Naive thymus-derived CD4-positive, alpha-beta T cell (primary cell): Measurements from ENCODE around the gene CDKAL1. TPM values are rescaled to one million over a fixed set of nuclear protein-coding genes. Genes with fewer than 3 reads are reported as not detected.
A peak's percentile ranks its signal among the peaks of the same experiment; 100 is the strongest.
"Not testable (repeated sequence)": the region's sequence is repeated elsewhere in the genome, so short reads cannot be mapped to it uniquely, and the experiment has no call there.

Experiments
- ATAC-seq: fragments of 150-1000 bp; cut with Tn5 transposase; 2 replicates; pipeline ENCODE4 v1.10.0; 2021; ENCODE audit warnings: mild to moderate bottlenecking, moderate library complexity
- CTCF ChIA-PET: fragments of 350-600 bp; sonication (Branson Sonifier 250); formaldehyde crosslinking; loops from one replicate; lab custom pipeline; 2021; ENCODE audit warnings: antibody characterized with exemption; lab: Charles Lee
- POLR2A ChIA-PET: fragments of 350-600 bp; sonication (Branson Sonifier 250); formaldehyde crosslinking; loops from one replicate; lab custom pipeline; 2021; ENCODE audit warnings: antibody characterized with exemption, inconsistent platforms; lab: Charles Lee
- DNase-seq, 9 donors: peaks; one replicate each; pipeline versions ENCODE4 v3.0.0 to v3.0.0-alpha.2; 2020 to 2022; ENCODE audit warnings: mixed read lengths in 1 of 9
- H3K27ac ChIP-seq: one replicate; pipeline ENCODE4 v1.7.0; 2013; ENCODE audit warnings: mild to moderate bottlenecking, low read depth, low read length, moderate library complexity
- H3K27me3 ChIP-seq, 2 donors: one replicate each; pipeline ENCODE4 v1.7.0; 2013; ENCODE audit warnings: low read length in 2 of 2, mild to moderate bottlenecking in 2 of 2, moderate library complexity in 2 of 2; ENCODE audit not compliant: control insufficient read depth in 2 of 2, insufficient read depth in 2 of 2
- H3K36me3 ChIP-seq, 3 experiments: 1 replicate in 2 of 3; 2 replicates in 1 of 3; pipeline ENCODE4 v1.7.0; 2013; ENCODE audit warnings: low read length in 3 of 3, mild to moderate bottlenecking in 3 of 3, moderate library complexity in 1 of 3; ENCODE audit not compliant: insufficient read depth in 3 of 3, control insufficient read depth in 2 of 3
- H3K4me1 ChIP-seq, 2 donors: one replicate each; pipeline ENCODE4 v1.7.0; 2013; ENCODE audit warnings: low read length in 2 of 2, mild to moderate bottlenecking in 2 of 2, moderate library complexity in 1 of 2; ENCODE audit not compliant: control insufficient read depth in 2 of 2, insufficient read depth in 2 of 2
- H3K4me3 ChIP-seq: 2 replicates; pipeline ENCODE4 v1.7.0; 2013; ENCODE audit warnings: mild to moderate bottlenecking, low read length
- H3K9me3 ChIP-seq, 3 experiments: 1 replicate in 2 of 3; 2 replicates in 1 of 3; pipeline ENCODE4 v1.7.0; 2013; ENCODE audit warnings: low read length in 3 of 3; ENCODE audit not compliant: control insufficient read depth in 2 of 3
- H3K27ac Mint-ChIP-seq, 9 donors: one replicate each; pipeline ENCODE4 v1.8.0; 2020 to 2022; ENCODE audit warnings: mixed read lengths in 9 of 9, mild to moderate bottlenecking in 8 of 9, moderate library complexity in 5 of 9, inconsistent platforms in 2 of 9
- H3K27me3 Mint-ChIP-seq, 5 donors: one replicate each; pipeline ENCODE4 v1.8.0; 2021 to 2022; ENCODE audit warnings: mixed read lengths in 5 of 5, mild to moderate bottlenecking in 1 of 5
- H3K36me3 Mint-ChIP-seq, 5 donors: one replicate each; pipeline ENCODE4 v1.8.0; 2020 to 2022; ENCODE audit warnings: mixed read lengths in 5 of 5, mild to moderate bottlenecking in 3 of 5, inconsistent platforms in 1 of 5
- H3K4me1 Mint-ChIP-seq, 7 donors: one replicate each; pipeline ENCODE4 v1.8.0; 2020 to 2022; ENCODE audit warnings: mixed read lengths in 7 of 7, mild to moderate bottlenecking in 3 of 7, inconsistent platforms in 1 of 7
- H3K4me3 Mint-ChIP-seq, 10 donors: one replicate each; pipeline ENCODE4 v1.8.0; 2020 to 2022; ENCODE audit warnings: mild to moderate bottlenecking in 10 of 10, mixed read lengths in 10 of 10, moderate library complexity in 6 of 10, inconsistent platforms in 2 of 10
- H3K9me3 Mint-ChIP-seq, 11 donors: one replicate each; pipeline ENCODE4 v1.8.0; 2020 to 2022; ENCODE audit warnings: mixed read lengths in 11 of 11, mild to moderate bottlenecking in 4 of 11, inconsistent platforms in 1 of 11, moderate library complexity in 1 of 11
- intact Hi-C, 2 donors: fragments of 100-400 bp; cut with micrococcal nuclease; formaldehyde crosslinking; loops; one replicate each; pipeline ENCODE4 v1.15.1; 2023
- polyA plus RNA-seq, 2 donors: library from polyadenylated mRNA; unstranded; fragments of 300-500 nt; fragmentation: Illumina TruSeq; gene quantifications; one replicate each; pipeline ENCODE4 v1.2.3, GENCODE V29; 2021
- total RNA-seq, 6 experiments: library from RNA in 5 of 6; stranded (reverse) in 5 of 6; gene quantifications; 1 replicate in 5 of 6; 2 replicates in 1 of 6; pipeline ENCODE4 v1.2.3 and lab custom pipeline; 2021 to 2026

The CDKAL1 gene
- total and polyA plus RNA-seq, 7 experiments from 2014 or later: 23.6 to 35.8 (median 29.8) TPM

GRCh38 chr6:20729086-20729485, 194.8 kb downstream of the CDKAL1 start:
- H3K36me3 ChIP-seq: no peaks in the 10 kb centered on the region
- Mint-ChIP-seq H3K9me3 (peaks cover 0 to 3% (median 0%) of the 10 kb centered on the region in 11 donors), H3K4me1 (peaks cover 0 to 30% (median 13%) of the 10 kb centered on the region in 7 donors), H3K27me3 (no peaks in the 10 kb centered on the region), H3K36me3 (peaks cover 5 to 47% (median 39%) of the 10 kb centered on the region in 5 donors), H3K27ac (no peak overlapping the region), H3K4me3 (no peak overlapping the region)
- POLR2A ChIA-PET: no interaction called here
- no peak for ATAC-seq
- CTCF ChIA-PET: no interaction called here
- no peak overlapping the region for H3K27ac ChIP-seq
- no peak for DNase-seq
- no peaks in the 10 kb centered on the region for H3K27me3 ChIP-seq
- intact Hi-C loops: no loop called here
- H3K4me3 ChIP-seq: no peak overlapping the region
- no peaks in the 10 kb centered on the region for H3K9me3 ChIP-seq
- no peaks in the 10 kb centered on the region for H3K4me1 ChIP-seq

- H3K36me3 ChIP-seq, H3K9me3 Mint-ChIP-seq, H3K27ac ChIP-seq, H3K27me3 Mint-ChIP-seq, intact Hi-C loops, ATAC-seq, POLR2A ChIA-PET, CTCF ChIA-PET, H3K27me3 ChIP-seq, DNase-seq, H3K4me3 Mint-ChIP-seq, H3K4me1 ChIP-seq, H3K4me3 ChIP-seq, H3K9me3 ChIP-seq: not testable (repeated sequence)
- H3K27ac Mint-ChIP-seq: peak overlapping the region in 1 of 9 donors; percentile 30
- H3K4me1 Mint-ChIP-seq: peaks cover 0 to 34% (median 10%) of the 10 kb centered on the region in 7 donors
- H3K36me3 Mint-ChIP-seq: peaks cover 4 to 44% (median 36%) of the 10 kb centered on the region in 5 donors
These were observed 198.1 kb downstream of the CDKAL1 start for GRCh38 chr6:20732362-20732761.

GRCh38 chr6:20732896-20733295, 198.6 kb downstream of the CDKAL1 start:
- Histone ChIP-seq H3K4me1 (no peaks in the 10 kb centered on the region), H3K27me3 (no peaks in the 10 kb centered on the region), H3K36me3 (no peaks in the 10 kb centered on the region), H3K27ac (no peak overlapping the region), H3K4me3 (no peak overlapping the region), H3K9me3 (no peaks in the 10 kb centered on the region)
- H3K27me3 Mint-ChIP-seq: no peaks in the 10 kb centered on the region
- intact Hi-C loops: no loop called here
- ATAC-seq (no peak), DNase-seq (no peak)
- peaks cover 0 to 3% (median 0%) of the 10 kb centered on the region in 11 donors for H3K9me3 Mint-ChIP-seq
- H3K27ac Mint-ChIP-seq: no peak overlapping the region
- peaks cover 0 to 34% (median 10%) of the 10 kb centered on the region in 7 donors for H3K4me1 Mint-ChIP-seq
- CTCF ChIA-PET: no interaction called here
- POLR2A ChIA-PET: no interaction called here
- H3K4me3 Mint-ChIP-seq: no peak overlapping the region
- peaks cover 4 to 44% (median 35%) of the 10 kb centered on the region in 5 donors for H3K36me3 Mint-ChIP-seq

- Histone ChIP-seq H3K9me3 (no peaks in the 10 kb centered on the region), H3K27ac (no peak overlapping the region), H3K27me3 (no peaks in the 10 kb centered on the region), H3K36me3 (peaks cover 0 to 27% (median 0%) of the 10 kb centered on the region in 3 experiments), H3K4me3 (no peak overlapping the region), H3K4me1 (no peaks in the 10 kb centered on the region)
- Mint-ChIP-seq H3K4me3 (no peak overlapping the region), H3K27ac (no peak overlapping the region), H3K4me1 (peaks cover 0 to 18% (median 2%) of the 10 kb centered on the region in 7 donors), H3K27me3 (no peaks in the 10 kb centered on the region), H3K9me3 (peaks cover 0 to 6% (median 0%) of the 10 kb centered on the region in 11 donors), H3K36me3 (peaks cover 20 to 60% (median 54%) of the 10 kb centered on the region in 5 donors)
- intact Hi-C loops: no loop called here
- ChIA-PET CTCF (interaction anchor here (1.0 kb wide), 1 partner anchor 8 kb away, joined by 4 read pairs; no protein-coding TSS in a partner anchor), POLR2A (interaction anchor here (0.6 kb wide), 1 partner anchor 10 kb away, joined by 3 read pairs; no protein-coding TSS in a partner anchor)
- ATAC-seq (no peak), DNase-seq (no peak)
These were observed 203.7 kb downstream of the CDKAL1 start for GRCh38 chr6:20737912-20738311.

- peaks cover 20 to 69% (median 50%) of the 10 kb centered on the region in 5 donors for H3K36me3 Mint-ChIP-seq
- ATAC-seq: no peak
- H3K4me3 Mint-ChIP-seq: no peak overlapping the region
- no peak for DNase-seq
- H3K9me3 Mint-ChIP-seq: peaks cover 0 to 6% (median 0%) of the 10 kb centered on the region in 11 donors
- ChIA-PET POLR2A (no interaction called here), CTCF (no interaction called here)
- Histone ChIP-seq H3K36me3 (peaks cover 0 to 27% (median 0%) of the 10 kb centered on the region in 3 experiments), H3K27me3 (no peaks in the 10 kb centered on the region), H3K4me3 (no peak overlapping the region), H3K27ac (no peak overlapping the region), H3K4me1 (no peaks in the 10 kb centered on the region), H3K9me3 (no peaks in the 10 kb centered on the region)
- intact Hi-C loops: no loop called here
- H3K27ac Mint-ChIP-seq: no peak overlapping the region
- H3K27me3 Mint-ChIP-seq: no peaks in the 10 kb centered on the region
- H3K4me1 Mint-ChIP-seq: peaks cover 2 to 19% (median 11%) of the 10 kb centered on the region in 7 donors
These were observed 205.8 kb downstream of the CDKAL1 start for GRCh38 chr6:20740088-20740487.

GRCh38 chr6:20740727-20741126, 206.5 kb downstream of the CDKAL1 start:
- Mint-ChIP-seq H3K9me3 (peaks cover 0 to 6% (median 0%) of the 10 kb centered on the region in 11 donors), H3K4me1 (peaks cover 2 to 20% (median 12%) of the 10 kb centered on the region in 7 donors), H3K36me3 (peaks cover 20 to 72% (median 48%) of the 10 kb centered on the region in 5 donors), H3K27ac (no peak overlapping the region), H3K4me3 (no peak overlapping the region), H3K27me3 (no peaks in the 10 kb centered on the region)
- ATAC-seq (no peak), DNase-seq (no peak)
- no peaks in the 10 kb centered on the region for H3K9me3 ChIP-seq
- ChIA-PET POLR2A (no interaction called here), CTCF (no interaction called here)
- H3K27me3 ChIP-seq: no peaks in the 10 kb centered on the region
- H3K4me1 ChIP-seq: no peaks in the 10 kb centered on the region
- H3K4me3 ChIP-seq: no peak overlapping the region
- intact Hi-C loops: no loop called here
- no peak overlapping the region for H3K27ac ChIP-seq
- peaks cover 0 to 27% (median 0%) of the 10 kb centered on the region in 3 experiments for H3K36me3 ChIP-seq

GRCh38 chr6:20741490-20741889, 207.2 kb downstream of the CDKAL1 start:
- ATAC-seq (no peak), DNase-seq (no peak)
- Mint-ChIP-seq H3K27me3 (no peaks in the 10 kb centered on the region), H3K9me3 (peaks cover 0 to 6% (median 0%) of the 10 kb centered on the region in 11 donors), H3K36me3 (peaks cover 20 to 66% (median 41%) of the 10 kb centered on the region in 5 donors), H3K4me1 (peaks cover 2 to 26% (median 14%) of the 10 kb centered on the region in 7 donors), H3K27ac (peak overlapping the region in 1 of 9 donors; percentile 40), H3K4me3 (no peak overlapping the region)
- no peaks in the 10 kb centered on the region for H3K27me3 ChIP-seq
- H3K9me3 ChIP-seq: no peaks in the 10 kb centered on the region
- H3K27ac ChIP-seq: no peak overlapping the region
- no peaks in the 10 kb centered on the region for H3K4me1 ChIP-seq
- intact Hi-C loops: no loop called here
- CTCF ChIA-PET: no interaction called here
- POLR2A ChIA-PET: no interaction called here
- no peak overlapping the region for H3K4me3 ChIP-seq
- H3K36me3 ChIP-seq: peaks cover 0 to 27% (median 0%) of the 10 kb centered on the region in 3 experiments
